Keratinocyte (primary cell): ENCODE results near the gene CACUL1. TPM values are rescaled to one million over a fixed set of nuclear protein-coding genes. Genes with fewer than 3 reads are reported as not detected.

Experiments
- DNase-seq: peaks from one replicate; pipeline ENCODE4 v3.0.0-alpha.2; 2011; ENCODE audit warnings: low read depth, missing footprints, low spot score
- FAIRE-seq: peaks from 2 replicates; lab custom pipeline; 2011; peaks lifted over from hg19 to GRCh38; lab: Jason Lieb, UNC
- H2AFZ ChIP-seq: 2 replicates; pipeline ENCODE4 v1.6.0; 2012; ENCODE audit warnings: low read length, control low read depth, inconsistent platforms; ENCODE audit not compliant: control insufficient read depth
- H3K27ac ChIP-seq: 2 replicates; pipeline ENCODE4 v1.5.1; 2011; ENCODE audit warnings: low read length; ENCODE audit not compliant: control insufficient read depth, insufficient read depth
- H3K27me3 ChIP-seq: 3 replicates; pipeline ENCODE4 v1.6.0; 2011; ENCODE audit warnings: low read length; ENCODE audit not compliant: control insufficient read depth, insufficient read depth; ENCODE audit errors: extremely low read depth
- H3K36me3 ChIP-seq, 2 experiments: 2 replicates in 1 of 2; 3 replicates in 1 of 2; pipeline ENCODE4 v1.5.1; 2011; ENCODE audit warnings: low read length in 2 of 2, mild to moderate bottlenecking in 1 of 2; ENCODE audit not compliant: control insufficient read depth in 2 of 2, insufficient read depth in 2 of 2; ENCODE audit errors: extremely low read depth in 1 of 2
- H3K4me1 ChIP-seq: 3 replicates; pipeline ENCODE4 v1.5.1; 2011; ENCODE audit warnings: low read length; ENCODE audit not compliant: control insufficient read depth, insufficient read depth; ENCODE audit errors: extremely low read depth
- H3K4me2 ChIP-seq: 3 replicates; pipeline ENCODE4 v1.6.0; 2011; ENCODE audit warnings: low read depth, low read length; ENCODE audit not compliant: control insufficient read depth, insufficient read depth; ENCODE audit errors: extremely low read depth
- H3K4me3 ChIP-seq, 3 experiments: fragments of 200-600 bp in 1 of 3; sonication (generic) in 1 of 3; 2 replicates in 2 of 3; 3 replicates in 1 of 3; pipeline ENCODE4 v1.5.1; 2011 to 2016; ENCODE audit warnings: low read length in 3 of 3, mild to moderate bottlenecking in 3 of 3, control low read depth in 2 of 3, inconsistent platforms in 1 of 3, low read depth in 1 of 3, mixed read lengths in 1 of 3, mixed run types in 1 of 3, moderate library complexity in 1 of 3; ENCODE audit not compliant: control insufficient read depth in 2 of 3, insufficient read depth in 2 of 3; ENCODE audit errors: extremely low read depth in 1 of 3
- H3K79me2 ChIP-seq: 2 replicates; pipeline ENCODE4 v1.6.0; 2012; ENCODE audit warnings: low read length; ENCODE audit not compliant: control insufficient read depth, insufficient read depth
- H3K9ac ChIP-seq: 3 replicates; pipeline ENCODE4 v1.6.0; 2011; ENCODE audit warnings: low read length; ENCODE audit not compliant: control insufficient read depth, insufficient read depth; ENCODE audit errors: extremely low read depth
- H3K9me1 ChIP-seq: 3 replicates; pipeline ENCODE4 v1.6.0; 2011; ENCODE audit warnings: low read length; ENCODE audit not compliant: control insufficient read depth, insufficient read depth; ENCODE audit errors: extremely low read depth
- H3K9me3 ChIP-seq: 2 replicates; pipeline ENCODE4 v1.5.1; 2012; ENCODE audit warnings: low read depth, low read length; ENCODE audit not compliant: control insufficient read depth
- H4K20me1 ChIP-seq: 3 replicates; pipeline ENCODE4 v1.6.0; 2011; ENCODE audit warnings: low read length; ENCODE audit not compliant: control insufficient read depth, insufficient read depth; ENCODE audit errors: extremely low read depth
- EZH2 ChIP-seq: IDR thresholded peaks from one replicate; pipeline ENCODE4 v1.6.1; 2012; ENCODE audit warnings: inconsistent platforms, mild to moderate bottlenecking, low read length, moderate library complexity
- dilution Hi-C: fragments of 300-500 bp; cut with MboI; formaldehyde crosslinking; loops from one replicate; pipeline ENCODE4 v1.7.0; 2020; ENCODE audit warnings: low sequenced_read_pairs; ENCODE audit not compliant: extremely low pct_ligation_motif_present
- polyA plus RNA-seq, 5 experiments: library from polyadenylated mRNA; depleted of rRNA in 3 of 5; stranded (reverse) in 3 of 5; stranded (forward) in 1 of 5; unstranded in 1 of 5; fragments of >200 nt; gene quantifications; 1 replicate in 1 of 5; 2 replicates in 3 of 5; 3 replicates in 1 of 5; pipeline versions ENCODE4 v1.2.1 to v1.2.3, GENCODE V29; 2011 to 2012; ENCODE audit warnings: missing spikeins in 2 of 5, low read depth in 1 of 5, low replicate concordance in 1 of 5
- TF ChIP-seq, protein P1 (sequence below), 3 experiments: IDR thresholded peaks in 1 of 3; conservative IDR thresholded peaks in 1 of 3; optimal IDR thresholded peaks in 1 of 3; 2 replicates in 2 of 3; 3 replicates in 1 of 3; pipeline versions ENCODE3 to v1.5.1; 2011; ENCODE audit warnings: low read length in 3 of 3, mild to moderate bottlenecking in 3 of 3, moderate library complexity in 2 of 3, control low read depth in 1 of 3, inconsistent platforms in 1 of 3; ENCODE audit not compliant: insufficient read depth in 2 of 3; ENCODE audit errors: extremely low read depth in 1 of 3

The CACUL1 gene
- polyA plus RNA-seq, 1 donor (not counting 4 experiments of a cell fraction or from before 2014, with no cell fraction given) = 36.5 TPM

DNA sequence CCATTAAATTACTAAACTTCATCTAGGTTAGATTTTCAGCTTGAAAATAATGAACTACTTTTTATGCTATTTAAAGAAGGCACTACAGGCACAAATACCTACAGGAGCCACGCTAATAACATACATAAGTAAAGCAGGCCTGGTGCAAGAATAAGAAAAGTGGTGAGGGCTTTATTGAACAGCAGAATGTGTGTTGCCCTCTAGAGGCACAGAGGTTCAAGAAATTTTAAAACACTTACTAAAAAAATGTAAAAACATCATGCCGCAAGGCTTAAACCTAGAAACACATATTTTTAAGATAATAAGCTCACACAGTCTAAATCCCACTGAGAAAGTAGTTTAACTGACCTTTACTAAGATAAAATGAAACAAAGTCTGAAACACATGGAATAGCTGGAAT is 20.3 kb downstream of the CACUL1 start:
- Histone ChIP-seq H3K36me3 (peaks cover 0 to 3% of the 10 kb centered on the region in 2 experiments), H3K4me1 (peaks cover 32% of the 10 kb centered on the region), H3K79me2 (peaks cover 93% of the 10 kb centered on the region), H3K4me3 (no peak overlapping the region), H3K9me1 (peaks cover 4% of the 10 kb centered on the region), H4K20me1 (peaks cover 7% of the 10 kb centered on the region), H3K4me2 (no peak overlapping the region), H3K9me3 (no peaks in the 10 kb centered on the region), H3K27me3 (no peaks in the 10 kb centered on the region), H2AFZ (no peak overlapping the region), H3K9ac (no peak overlapping the region), H3K27ac (no peak overlapping the region)
- no peak for FAIRE-seq
- dilution Hi-C loops = no loop called here
- no peak for DNase-seq
- no peak for TF ChIP-seq EZH2
- TF ChIP-seq, protein P1, sequence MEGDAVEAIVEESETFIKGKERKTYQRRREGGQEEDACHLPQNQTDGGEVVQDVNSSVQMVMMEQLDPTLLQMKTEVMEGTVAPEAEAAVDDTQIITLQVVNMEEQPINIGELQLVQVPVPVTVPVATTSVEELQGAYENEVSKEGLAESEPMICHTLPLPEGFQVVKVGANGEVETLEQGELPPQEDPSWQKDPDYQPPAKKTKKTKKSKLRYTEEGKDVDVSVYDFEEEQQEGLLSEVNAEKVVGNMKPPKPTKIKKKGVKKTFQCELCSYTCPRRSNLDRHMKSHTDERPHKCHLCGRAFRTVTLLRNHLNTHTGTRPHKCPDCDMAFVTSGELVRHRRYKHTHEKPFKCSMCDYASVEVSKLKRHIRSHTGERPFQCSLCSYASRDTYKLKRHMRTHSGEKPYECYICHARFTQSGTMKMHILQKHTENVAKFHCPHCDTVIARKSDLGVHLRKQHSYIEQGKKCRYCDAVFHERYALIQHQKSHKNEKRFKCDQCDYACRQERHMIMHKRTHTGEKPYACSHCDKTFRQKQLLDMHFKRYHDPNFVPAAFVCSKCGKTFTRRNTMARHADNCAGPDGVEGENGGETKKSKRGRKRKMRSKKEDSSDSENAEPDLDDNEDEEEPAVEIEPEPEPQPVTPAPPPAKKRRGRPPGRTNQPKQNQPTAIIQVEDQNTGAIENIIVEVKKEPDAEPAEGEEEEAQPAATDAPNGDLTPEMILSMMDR (optimal IDR thresholded peaks at IDR 0.05 in 1 of 3, IDR thresholded peaks at IDR 0.05 in 1 of 3, conservative IDR thresholded peaks at IDR 0.05 in 1 of 3; ENCODE audit: extremely low read depth in 1 of 3, insufficient read depth in 2 of 3, low read length in 3 of 3) = peak in 1 of 3 experiments; percentile 17

DNA sequence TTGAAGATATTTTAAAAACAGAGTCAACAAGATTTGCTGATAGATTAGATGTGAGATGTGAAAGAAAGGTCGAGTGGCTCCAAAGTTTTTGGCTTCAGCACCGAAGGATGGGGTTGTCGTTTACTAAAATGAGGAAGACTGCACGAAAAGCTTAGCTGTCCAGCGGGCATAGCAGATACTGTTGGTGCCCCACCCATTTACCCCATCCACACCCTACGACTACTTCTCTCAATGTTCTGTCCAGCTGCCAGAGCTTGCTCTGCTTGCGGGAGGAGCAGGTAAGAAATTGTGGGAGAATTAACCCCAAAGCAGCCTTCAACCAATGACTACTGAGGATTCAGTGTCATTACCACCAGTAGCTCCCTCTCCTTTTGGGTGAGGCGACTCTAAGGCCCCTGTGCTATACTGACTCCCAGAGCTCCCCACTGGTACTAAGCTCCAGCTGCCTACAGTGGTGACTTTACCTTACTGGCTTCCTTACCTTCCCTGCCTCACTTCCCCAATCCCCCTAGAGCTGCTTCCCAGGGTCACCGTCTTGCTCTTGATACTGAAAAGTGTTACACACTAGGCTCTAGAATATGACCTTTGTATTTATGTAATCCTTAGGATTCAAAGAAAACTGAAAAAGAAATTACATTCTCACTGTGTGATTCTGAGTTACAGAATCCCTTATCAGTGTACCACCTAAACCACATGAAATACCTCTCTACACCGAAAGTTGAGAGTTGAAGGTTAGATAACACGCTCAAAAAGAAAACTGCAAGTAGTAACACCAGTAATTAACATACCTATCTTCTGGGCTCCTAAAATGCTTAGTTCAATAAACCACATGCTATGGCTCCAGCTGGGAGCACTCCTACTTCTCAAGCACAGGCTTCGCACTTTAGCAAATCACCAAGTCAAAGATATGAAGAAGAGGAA is 22.3 kb downstream of the CACUL1 start:
- H3K4me2 ChIP-seq = no peak overlapping the region
- no peak overlapping the region for H2AFZ ChIP-seq
- TF ChIP-seq EZH2 = no peak
- TF ChIP-seq, protein P1 (optimal IDR thresholded peaks at IDR 0.05 in 1 of 3, IDR thresholded peaks at IDR 0.05 in 1 of 3, conservative IDR thresholded peaks at IDR 0.05 in 1 of 3; ENCODE audit: extremely low read depth in 1 of 3, insufficient read depth in 2 of 3, low read length in 3 of 3) = no peak
- peaks cover 32% of the 10 kb centered on the region for H3K4me1 ChIP-seq
- FAIRE-seq (peak; percentile 32), DNase-seq (no peak)
- H3K9me3 ChIP-seq = no peaks in the 10 kb centered on the region
- no peak overlapping the region for H3K27ac ChIP-seq
- H3K4me3 ChIP-seq = no peak overlapping the region
- peaks cover 7% of the 10 kb centered on the region for H4K20me1 ChIP-seq
- peaks cover 4% of the 10 kb centered on the region for H3K9me1 ChIP-seq
- dilution Hi-C loops = no loop called here
- no peak overlapping the region for H3K9ac ChIP-seq
- H3K36me3 ChIP-seq = peaks cover 0 to 3% of the 10 kb centered on the region in 2 experiments
- H3K27me3 ChIP-seq = no peaks in the 10 kb centered on the region
- peaks cover 87% of the 10 kb centered on the region for H3K79me2 ChIP-seq
